HG03064 (cell line): ENCODE data around the gene LIN9.
"Not testable (repeated sequence)": the region's sequence is repeated elsewhere in the genome, so short reads cannot be mapped to it uniquely, and the experiment has no call there.

ENCODE experiments used
- ATAC-seq: cut with Tn5 transposase; IDR thresholded peaks from one replicate; pipeline ENCODE4 v1.9.1; 2021; ENCODE audit warnings: low read depth; ENCODE audit not compliant: unreplicated experiment

LIN9 gene

GRCh38 chr1:226276987-226277386, 32.0 kb downstream of the LIN9 start:
- no peak for ATAC-seq

- ATAC-seq = no peak
Observed at GRCh38 chr1:226276077-226276682, 32.8 kb downstream of the LIN9 start.

- ATAC-seq = no peak
Observed at GRCh38 chr1:226274138-226274537, 34.8 kb downstream of the LIN9 start.

GRCh38 chr1:226272233-226272902, 36.6 kb downstream of the LIN9 start:
- ATAC-seq = not testable (repeated sequence)

GRCh38 chr1:226268421-226269124, 40.4 kb downstream of the LIN9 start:
- ATAC-seq = no peak

GRCh38 chr1:226261818-226262217, 47.1 kb downstream of the LIN9 start:
- no peak for ATAC-seq

- ATAC-seq = no peak
Observed at GRCh38 chr1:226255380-226255779, 53.6 kb downstream of the LIN9 start.

- no peak for ATAC-seq
Observed at GRCh38 chr1:226253933-226254332, 55.0 kb downstream of the LIN9 start.

GRCh38 chr1:226252841-226253240, 56.1 kb downstream of the LIN9 start:
- not testable (repeated sequence) for ATAC-seq

- ATAC-seq = no peak
Observed at GRCh38 chr1:226250511-226250910, 58.5 kb downstream of the LIN9 start.

- ATAC-seq = no peak
Observed at GRCh38 chr1:226248796-226249195, 60.2 kb downstream of the LIN9 start.

- ATAC-seq = no peak
Observed at GRCh38 chr1:226248091-226248490, 60.9 kb downstream of the LIN9 start.

GRCh38 chr1:226239421-226239820, 69.5 kb downstream of the LIN9 start:
- no peak for ATAC-seq

- ATAC-seq = no peak
Observed at GRCh38 chr1:226236826-226237225, 72.1 kb downstream of the LIN9 start.

- no peak for ATAC-seq
Observed at GRCh38 chr1:226233806-226234205, 75.2 kb downstream of the LIN9 start.

GRCh38 chr1:226233293-226233692, 75.7 kb downstream of the LIN9 start:
- ATAC-seq = peak; percentile 75

- ATAC-seq = no peak
Observed at GRCh38 chr1:226226601-226227000, 82.4 kb downstream of the LIN9 start.

GRCh38 chr1:226223786-226224244, 85.1 kb downstream of the LIN9 start:
- ATAC-seq = peak; percentile 60

GRCh38 chr1:226223157-226223785, 85.7 kb downstream of the LIN9 start, which contains the start of gene MIXL1:
Gene MIXL1, plus strand, starts transcription at chr1:226223664. Its CDS starts 18 bp downstream, at chr1:226223682.
- ATAC-seq = peak; percentile 57

- ATAC-seq = no peak
Observed at GRCh38 chr1:226222686-226223085, 86.3 kb downstream of the LIN9 start.
